K562 treated with DMSO at 1 percent for 12 hours (cell line): ENCODE results near the gene CISD2. TPM values are rescaled to one million over a fixed set of nuclear protein-coding genes. Genes with fewer than 3 reads are reported as not detected.

ENCODE experiments used
- total RNA-seq: library from RNA; unstranded; fragments of 300-600 nt; gene quantifications from 2 replicates; pipeline ENCODE4 v1.2.3, GENCODE V29; 2022; ENCODE audit not compliant: insufficient read depth

The CISD2 gene
- total RNA-seq, result 33.2 and 49.2 TPM in 2 replicates

GRCh38 chr4:102868781-102869568 is at the start of gene CISD2:
TSS of gene CISD2 (plus strand) at chr4:102868992. CDS start at chr4:102869085, 93 bp downstream.

GRCh38 chr4:102826890-102827673 is 41.7 kb upstream of the CISD2 start, which contains the start of gene UBE2D3:
TSS of gene UBE2D3 (minus strand) at chr4:102827551. CDS start at chr4:102826508, 1,043 bp downstream.

Other genes with a start within 250 kb of the CISD2 start
- gene MANBA, start 108.0 kb upstream of the CISD2 start, total RNA-seq, result 10.0 and 26.5 TPM in 2 replicates
- 109 and 199 TPM in 2 replicates for gene UBE2D3, start 41.4 kb upstream of the CISD2 start, total RNA-seq
- gene SLC9B1, start 150.7 kb downstream of the CISD2 start, total RNA-seq, result not detected in 2 replicates
- gene SLC9B2, start 207.8 kb downstream of the CISD2 start, total RNA-seq, result 1.8 and 11.9 TPM in 2 replicates
- gene BDH2, start 230.8 kb downstream of the CISD2 start, total RNA-seq, result 4.6 and 13.7 TPM in 2 replicates